Midbrain (tissue), 1 donor: Measurements from ENCODE around the gene ARHGAP22.
A peak's percentile ranks its signal among the peaks of the same experiment; 100 is the strongest.

Source experiments
- DNase-seq: peaks from one replicate; lab custom pipeline; 2025; lab: John Stamatoyannopoulos, UW

ARHGAP22 gene

DNA sequence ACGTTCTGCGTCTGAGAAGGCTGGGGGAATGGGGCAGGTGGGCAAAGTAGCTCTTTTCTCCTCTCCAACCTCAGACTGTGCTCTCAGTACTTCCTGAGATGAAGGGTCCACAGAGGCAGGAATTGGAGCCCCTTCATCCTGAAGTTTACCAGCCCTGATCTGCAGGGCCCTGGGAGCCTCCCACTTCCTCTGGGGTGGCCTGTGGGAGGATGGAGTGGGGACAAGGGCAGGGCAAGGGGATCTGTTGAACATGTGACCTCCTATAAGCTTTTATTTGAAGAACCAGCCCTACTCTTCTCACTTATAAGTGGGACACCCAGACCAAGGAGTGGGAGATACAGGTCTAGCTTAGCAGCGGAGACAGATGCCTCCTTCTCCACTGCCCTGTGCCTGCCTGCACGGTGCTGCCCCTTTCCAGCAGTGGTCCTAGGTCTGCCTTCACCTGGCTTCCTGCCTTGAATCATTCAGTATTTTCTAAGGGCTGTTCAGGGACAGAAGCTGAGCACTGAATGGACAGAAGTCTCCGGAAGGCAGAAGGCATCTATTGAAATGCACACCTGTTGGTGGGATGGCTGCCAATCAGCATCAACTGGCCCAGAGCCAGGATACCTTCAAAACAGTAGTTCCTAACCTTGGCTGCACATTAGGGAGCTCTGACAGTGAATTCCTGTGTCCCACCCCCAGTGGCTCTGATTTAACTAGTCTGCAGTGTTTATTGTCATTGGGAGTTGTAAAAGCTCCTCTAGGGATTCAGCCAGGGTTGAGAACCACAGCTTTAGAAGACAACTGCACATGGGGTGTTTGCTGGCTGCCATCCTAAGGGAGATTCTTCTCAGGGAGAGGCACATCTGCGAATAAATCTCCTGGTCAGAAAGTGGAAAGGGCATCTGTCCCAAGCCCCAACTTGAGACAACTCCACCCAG, 2.7 kb upstream of the ARHGAP22 start:
- no peak for DNase-seq

DNA sequence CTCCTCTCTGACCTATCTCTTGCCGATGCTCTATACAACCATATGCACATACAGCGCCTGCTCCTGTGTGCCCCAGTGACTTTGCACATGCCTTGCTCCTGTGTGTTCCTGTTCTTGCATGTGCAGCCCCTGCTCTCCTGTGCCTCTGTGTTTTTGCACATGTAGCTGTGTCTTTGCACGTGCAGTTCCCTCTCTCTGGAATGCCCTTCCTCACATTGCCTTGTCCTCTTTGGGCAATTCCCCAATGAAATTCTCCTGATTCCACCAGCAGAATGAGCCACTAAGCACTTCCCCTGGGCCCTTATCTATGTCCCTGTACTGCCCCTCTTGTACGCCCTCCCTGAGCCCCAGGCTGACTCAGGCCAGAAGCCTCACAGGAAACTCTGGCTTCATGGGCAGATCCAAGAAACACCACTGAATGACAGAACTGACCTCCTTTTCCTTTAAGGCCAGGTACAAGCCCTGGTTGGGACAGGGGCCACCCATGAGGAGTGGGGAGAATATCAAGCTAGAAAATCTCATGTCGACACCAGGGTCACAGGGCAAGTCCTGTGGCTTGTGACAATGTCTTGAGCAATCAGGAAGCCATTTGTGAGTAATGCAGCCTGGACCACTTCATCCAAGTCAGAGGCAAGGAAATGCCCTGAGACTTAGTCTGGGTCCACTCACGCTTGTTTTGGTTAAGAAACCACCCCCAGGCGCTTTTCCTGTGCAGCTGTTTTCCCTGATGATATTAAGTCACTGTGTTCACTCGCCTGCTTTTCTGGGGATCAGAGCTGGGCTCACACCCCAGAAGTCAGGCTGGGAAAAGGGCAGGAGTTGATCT, 1.9 kb upstream of the ARHGAP22 start:
- DNase-seq, result no peak

DNA sequence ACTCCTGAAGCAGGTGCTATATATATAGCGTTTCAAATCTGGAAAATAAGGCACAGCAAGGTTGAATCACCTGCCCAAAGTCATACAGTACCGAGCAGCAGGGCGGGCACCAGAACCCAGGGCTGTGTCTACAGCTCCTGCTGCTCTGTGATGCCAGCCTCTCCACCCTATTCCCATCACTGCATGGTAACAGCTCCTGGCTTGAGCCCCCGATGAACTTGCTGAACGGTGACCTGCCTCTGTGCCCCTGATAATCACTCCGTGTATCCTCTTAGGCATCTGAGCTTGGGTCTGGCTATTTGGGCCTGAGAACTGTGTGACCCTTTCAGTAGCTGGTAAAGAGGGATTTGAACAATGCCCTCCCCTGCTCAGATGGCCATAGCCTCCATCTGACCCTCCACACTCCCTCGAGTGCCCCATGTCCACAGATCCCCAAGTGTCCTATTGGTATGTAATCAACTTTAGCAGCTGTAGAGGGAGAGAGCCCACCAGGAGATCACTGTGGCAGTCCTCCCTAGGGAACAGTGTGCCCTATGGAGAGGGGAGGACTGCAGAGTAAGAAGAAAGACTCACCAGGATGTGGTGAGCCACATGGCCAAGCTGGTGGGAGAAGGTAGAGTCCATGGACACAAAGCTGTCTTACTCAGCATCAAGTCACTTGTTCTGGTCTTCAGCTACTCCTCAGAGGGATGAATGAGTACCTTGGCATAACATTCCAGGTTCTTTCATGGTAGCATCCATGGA, 1.1 kb upstream of the ARHGAP22 start:
- DNase-seq, result no peak

DNA sequence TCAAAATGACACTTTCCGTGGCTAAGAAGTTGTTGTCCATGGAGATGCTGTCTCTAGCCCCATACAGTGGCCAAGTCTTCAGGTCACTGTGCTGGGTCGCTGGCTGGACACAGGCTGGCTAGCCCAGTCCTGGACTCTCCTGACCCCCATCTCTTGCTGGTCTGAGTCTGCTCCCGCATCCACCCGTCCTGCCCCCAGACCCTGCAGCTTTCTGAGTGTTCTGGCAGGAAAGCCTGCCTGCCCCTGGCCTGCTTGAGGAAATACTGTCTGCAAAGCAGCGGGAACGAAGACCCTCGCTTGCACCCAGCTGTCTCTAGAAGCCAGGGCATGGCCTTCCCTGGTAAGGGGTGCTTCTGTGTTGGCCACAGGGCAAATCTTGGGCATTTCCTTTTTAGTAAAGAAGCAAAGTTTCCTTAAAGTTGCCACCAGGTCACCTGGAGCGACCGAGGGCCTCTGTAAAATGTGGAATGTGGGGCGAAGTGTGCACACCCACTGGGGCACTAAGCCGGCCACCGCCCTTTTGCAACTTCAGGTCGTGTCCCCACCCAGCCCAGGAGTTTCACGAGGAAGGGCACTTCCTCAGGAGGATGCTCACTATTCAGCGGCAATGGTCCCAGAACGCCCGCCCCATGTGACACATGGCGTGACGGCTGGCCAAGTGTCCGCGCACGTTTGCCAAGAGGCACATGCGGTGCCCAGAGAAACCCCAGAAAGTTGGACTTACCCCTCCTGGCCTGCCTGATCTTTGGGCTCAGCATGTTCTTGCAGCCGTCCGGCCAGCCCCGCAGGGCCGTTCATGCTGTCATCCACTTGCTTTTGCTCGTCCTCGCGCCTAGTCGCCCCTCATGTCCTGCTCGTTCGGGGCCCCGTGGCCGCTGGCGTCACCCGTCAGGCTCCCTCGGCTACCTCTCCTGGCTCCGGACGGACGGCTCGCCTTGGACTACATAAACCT, 558 bp downstream of the ARHGAP22 start:
- DNase-seq, result peak; percentile 44

- no peak for DNase-seq
Measured at GRCh38 chr10:48603421-48604038, 1.3 kb downstream of the ARHGAP22 start.

DNA sequence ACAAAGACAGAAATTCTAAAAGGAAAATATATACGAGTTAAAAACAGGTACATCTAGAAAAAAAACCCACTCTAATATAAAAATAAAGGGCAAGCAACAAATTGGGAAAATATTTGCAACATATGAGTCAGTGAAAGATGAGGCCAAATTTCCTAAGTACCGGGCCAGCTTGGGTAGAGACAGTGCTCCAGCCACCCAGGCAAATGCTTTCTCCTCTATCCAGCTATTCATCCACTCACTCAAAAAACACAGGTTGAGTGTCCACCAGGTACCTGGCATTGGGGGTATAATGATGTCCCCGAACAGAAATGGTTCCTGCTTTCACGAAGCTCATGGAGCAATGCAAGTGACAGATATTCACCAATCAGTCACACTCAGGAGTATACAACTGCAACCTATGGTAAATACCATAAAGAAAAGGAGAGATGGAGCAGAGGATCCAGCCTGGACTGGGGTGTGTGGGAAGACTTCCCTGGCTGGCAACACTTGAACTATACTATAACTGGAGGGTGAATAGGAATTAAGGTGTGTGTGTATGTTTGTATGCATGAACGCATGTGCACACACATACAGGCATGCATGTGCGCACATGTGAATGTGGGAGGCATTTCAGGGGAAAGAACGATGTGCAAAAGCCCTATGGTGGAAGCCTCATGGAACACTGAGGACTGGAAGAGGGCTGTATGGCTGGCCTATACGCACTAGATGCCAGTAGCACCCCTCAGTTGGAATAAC, 2.3 kb downstream of the ARHGAP22 start:
- DNase-seq, result no peak

DNA sequence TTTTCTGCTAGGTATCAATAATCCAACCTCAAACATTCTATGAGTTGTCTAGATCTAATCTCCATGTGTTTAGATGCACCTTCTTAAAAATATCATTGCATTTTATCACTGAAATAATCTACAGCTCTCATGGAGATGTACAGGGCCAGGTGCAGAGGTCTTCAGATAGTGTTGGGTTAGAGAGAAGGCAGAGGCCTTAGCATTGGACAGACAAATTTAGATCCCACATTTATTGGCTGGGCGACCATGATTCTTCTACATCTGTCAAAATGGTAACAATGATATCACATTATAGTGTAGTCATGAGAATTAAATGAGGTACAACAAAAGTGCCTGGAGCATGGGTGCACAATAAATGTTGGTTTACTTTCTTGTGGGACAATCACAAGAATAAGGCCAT, 3.1 kb downstream of the ARHGAP22 start:
- no peak for DNase-seq

DNA sequence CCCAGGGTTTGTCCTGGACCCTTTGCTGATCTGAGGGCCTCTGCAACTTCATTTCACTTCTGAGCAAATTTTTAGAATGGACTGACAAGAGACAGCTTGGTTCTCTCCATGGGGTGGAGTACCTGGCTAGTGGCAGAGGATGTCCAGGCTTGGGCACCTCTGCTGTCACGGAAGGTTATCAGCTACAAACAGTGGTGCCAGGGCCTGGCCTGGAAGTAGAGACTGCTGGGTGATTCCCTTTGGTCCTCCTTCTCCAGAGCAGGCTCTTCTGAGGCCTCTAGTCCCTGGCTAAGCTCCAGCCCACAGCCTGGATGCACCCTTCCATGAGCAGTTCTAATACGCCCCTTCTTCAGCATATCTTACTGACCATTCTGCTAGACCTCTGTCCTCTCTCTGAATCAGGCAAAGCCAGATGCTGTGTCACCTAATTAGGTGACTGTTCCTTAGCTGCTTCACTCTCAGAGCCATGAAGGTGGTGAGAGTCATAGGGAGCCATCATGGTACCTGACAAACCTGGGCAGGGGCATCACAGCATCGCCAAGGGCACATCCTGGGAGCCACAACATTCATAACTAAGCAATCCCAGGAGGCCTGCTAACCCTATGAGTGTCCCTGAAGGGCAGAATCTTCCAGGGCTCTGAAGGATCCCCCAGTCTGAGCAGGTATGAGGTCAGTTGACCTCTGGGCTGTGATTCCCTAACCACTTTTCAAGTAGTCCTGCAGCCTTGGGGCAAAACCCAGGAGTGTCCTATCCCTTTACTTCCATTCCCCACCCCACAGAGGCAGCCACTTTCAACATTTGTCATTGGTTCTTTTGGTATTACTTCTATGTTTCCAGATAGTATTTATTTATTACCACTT, 4.0 kb downstream of the ARHGAP22 start:
- no peak for DNase-seq

DNA sequence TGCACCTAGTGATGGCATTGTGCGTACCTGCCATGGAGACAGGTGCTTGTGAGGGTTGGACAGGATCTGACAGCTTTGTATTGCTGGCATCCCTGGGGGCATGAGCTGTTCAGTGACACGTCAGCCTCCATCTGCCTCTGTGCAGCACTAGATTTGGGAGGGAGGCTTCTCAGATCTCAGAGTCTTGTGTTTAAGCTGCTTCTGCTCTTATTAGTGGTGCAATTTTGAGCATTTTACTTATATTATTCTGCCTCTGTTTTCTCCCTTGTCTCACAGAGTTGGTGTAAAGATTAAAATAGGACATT, 5.1 kb downstream of the ARHGAP22 start:
- DNase-seq, result no peak

- DNase-seq, result no peak
Measured at GRCh38 chr10:48598936-48599829, 5.7 kb downstream of the ARHGAP22 start.

DNA sequence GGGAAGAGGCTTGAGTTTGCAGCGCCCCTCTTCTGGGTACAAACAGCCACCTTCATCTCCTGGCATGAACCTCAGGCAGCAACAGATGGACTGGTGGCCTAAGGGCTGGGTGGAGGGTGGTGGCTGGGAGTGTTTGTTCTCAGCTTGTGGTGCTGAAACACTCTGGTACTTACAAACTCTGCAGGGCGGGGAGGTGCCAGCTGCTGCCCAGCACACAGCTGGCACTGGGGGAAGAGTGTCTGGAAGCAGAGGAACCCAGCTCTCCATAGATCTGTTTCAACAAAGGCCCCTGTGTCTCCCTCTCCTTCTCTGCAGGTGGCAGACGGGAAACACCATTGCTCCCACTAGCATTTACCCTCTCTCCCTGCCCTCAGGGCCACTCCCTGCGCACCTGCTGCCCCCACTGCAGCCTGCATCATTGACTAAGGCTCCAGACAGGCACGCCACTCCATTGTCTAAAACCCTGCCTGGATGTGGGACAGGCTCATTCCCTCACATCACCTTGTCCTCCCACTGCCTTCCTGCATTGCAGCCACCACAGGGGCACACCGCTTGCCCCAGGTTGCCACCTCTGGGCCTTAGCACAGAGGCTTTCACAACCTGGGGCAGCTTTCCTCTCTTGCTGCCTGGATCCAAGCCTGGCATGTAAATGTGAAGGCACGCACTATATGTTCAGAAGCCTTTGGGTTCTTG, 6.5 kb downstream of the ARHGAP22 start:
- DNase-seq, result peak; percentile 87

DNA sequence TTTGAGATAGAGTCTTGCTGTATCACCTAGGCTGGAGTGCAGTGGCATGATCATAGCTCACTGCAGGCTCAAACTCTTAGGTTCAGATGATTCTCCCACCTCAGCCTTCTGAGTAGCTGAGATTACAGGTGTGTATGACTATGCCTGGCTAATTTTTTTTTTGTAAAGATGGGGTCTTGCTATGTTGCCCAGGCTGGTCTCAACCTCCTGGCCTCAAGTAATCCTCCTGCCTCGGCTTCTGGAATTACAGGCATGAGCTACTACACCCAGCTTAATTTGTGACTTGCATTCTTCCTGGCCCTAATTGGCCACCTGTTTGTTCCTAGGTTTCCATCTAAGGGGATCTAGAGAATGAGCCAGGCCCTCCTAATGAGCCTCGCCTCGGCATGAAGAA, 9.3 kb downstream of the ARHGAP22 start:
- no peak for DNase-seq

GRCh38 chr10:48594803-48595538, 9.9 kb downstream of the ARHGAP22 start:
- peak; percentile 20 for DNase-seq

DNA sequence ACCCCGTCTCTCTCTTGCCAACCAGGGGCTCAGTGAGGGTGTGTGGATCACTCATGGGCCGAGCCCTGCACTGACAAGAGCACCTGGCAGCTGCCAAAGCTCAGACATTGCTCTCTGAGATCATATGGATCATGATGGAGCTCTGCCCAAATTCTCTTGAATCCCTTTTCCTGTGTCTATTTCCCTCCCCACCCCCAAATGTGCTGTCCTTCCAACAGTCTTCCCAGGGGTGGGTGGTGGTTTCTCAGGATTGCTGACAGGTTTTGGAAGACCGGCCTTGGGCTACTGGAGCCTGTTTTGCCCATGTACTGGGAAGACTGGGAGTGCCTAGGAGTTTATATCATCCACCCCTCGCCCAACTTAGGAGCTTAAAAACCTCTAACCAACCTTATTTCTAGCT, 10.5 kb downstream of the ARHGAP22 start:
- DNase-seq, result no peak

GRCh38 chr10:48592346-48592745, 12.5 kb downstream of the ARHGAP22 start:
- no peak for DNase-seq

GRCh38 chr10:48590945-48591344, 13.9 kb downstream of the ARHGAP22 start:
- DNase-seq, result no peak

DNA sequence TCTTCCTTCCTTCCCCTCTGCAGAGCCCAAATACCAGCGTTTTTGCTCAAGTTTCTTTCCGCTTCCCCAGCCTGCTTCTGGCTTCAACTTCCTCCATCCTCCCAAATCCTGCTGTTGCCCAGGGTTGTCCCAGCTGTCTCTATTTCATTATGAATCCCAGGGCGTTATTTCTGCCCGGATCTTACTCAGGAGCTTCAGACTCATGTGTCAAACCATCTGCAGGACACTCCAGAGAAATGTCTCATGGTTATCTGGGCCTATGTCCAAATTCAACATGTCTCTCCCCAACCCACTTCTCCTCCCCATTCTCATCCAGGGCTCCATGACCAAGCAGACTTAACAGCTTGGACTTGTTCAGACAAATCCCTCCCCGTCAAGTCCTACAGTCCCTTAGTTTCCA, 15.6 kb downstream of the ARHGAP22 start:
- DNase-seq, result no peak
